CD4-positive, alpha-beta T cell treated with Interleukin-2 at 100 ng/mL for 4 hours (primary cell): Measurements from ENCODE around the gene ITGB1BP1.
A peak's percentile ranks its signal among the peaks of the same experiment; 100 is the strongest.

Source experiments
- DNase-seq: peaks from one replicate; pipeline ENCODE4 v3.0.0-alpha.2; 2020; ENCODE audit warnings: low spot score

The ITGB1BP1 gene

DNA sequence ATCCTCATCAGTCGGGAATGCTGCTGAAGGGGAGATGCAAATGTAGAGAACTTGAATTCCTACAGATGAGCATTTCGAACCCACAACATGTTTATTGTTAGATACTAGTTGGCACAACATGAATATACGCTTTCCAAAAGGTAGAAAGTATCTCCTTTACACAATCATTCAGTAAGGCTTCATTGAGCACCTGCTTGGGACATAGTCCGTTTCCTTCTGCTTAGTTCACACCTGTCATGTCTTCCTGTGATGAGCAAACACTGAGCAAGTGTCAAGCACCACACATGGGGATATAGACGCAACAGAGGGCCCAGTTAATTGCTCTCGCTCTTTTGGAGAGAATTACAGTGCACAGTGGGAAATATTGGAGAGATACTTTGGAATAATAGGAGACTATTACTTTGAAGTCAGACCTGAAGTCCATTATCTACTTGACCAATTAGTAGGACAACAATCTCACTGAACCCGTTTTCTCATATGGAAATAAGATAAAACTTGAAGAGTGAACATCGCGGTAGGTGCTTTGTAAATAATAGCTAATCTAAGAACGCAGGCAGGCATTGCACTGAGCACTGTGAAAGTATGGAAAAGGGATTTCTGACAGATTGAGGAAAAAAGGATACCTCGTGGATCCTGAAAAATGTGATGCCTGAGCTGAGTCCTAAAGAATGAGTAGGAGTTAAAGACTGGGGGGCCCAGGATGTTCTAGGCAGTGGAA lies 1.3 kb upstream of the ITGB1BP1 start:
- no peak for DNase-seq

GRCh38 chr2:9423922-9424272 lies 569 bp upstream of the ITGB1BP1 start:
- peak; percentile 26 for DNase-seq

GRCh38 chr2:9422321-9423099 lies 818 bp downstream of the ITGB1BP1 start:
- DNase-seq: peak; percentile 56

GRCh38 chr2:9420495-9420894 lies 2.8 kb downstream of the ITGB1BP1 start:
- no peak for DNase-seq

DNA sequence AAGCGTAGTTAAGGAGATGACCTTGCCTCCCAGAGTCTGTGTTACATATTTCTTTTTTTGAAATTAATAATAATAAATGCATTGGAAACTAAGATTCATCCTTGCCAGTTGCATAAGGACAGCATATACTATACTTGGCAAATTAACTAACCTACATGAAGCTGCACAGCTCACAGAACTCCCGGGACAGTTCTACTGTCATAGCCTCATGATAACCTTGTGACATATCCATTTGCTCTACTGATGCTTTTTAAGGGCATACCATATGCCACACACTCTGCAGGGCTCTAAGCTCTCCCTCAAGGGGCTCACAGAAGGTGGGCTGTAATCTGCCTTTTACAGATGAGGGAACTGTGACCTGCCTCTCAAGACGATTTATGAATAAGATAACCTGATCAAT lies 3.8 kb downstream of the ITGB1BP1 start:
- DNase-seq: no peak

DNA sequence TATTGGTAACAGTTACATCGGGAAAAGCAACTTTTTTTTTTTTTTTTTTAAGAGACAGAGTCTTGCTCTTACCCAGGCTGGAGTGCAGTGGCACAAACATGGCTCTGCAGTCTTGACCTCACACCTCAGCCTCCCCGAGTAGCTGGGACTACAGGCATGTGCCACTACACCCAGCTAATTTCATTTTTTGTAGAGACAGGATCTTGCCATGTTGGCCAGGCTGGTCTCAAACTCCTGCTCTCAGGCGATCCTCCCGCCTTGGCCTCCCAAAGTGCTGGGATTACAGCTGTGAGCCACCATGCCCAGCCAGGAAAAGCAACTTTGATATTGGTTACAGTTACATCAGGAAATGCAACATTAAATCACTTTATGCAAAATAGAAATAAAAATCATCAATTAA lies 4.6 kb downstream of the ITGB1BP1 start:
- no peak for DNase-seq

DNA sequence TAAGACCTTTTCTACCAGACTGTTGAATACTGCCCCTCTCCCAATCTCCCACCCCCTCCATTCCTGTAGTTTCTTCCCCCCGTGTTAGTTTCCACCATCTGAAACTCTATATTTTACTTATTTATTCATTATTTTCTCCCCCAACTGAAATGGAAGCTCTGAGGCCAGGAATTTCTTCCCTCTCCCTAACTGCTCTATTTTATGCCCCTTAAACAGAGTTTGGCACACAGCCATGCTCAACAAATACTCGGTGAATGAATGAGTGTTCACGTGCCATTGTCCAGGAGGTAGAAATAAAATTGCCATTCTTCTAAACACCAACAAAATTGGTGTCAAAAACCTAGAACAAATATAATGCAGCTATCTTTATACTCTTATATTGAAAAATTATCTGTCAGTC lies 5.6 kb downstream of the ITGB1BP1 start:
- DNase-seq: no peak

GRCh38 chr2:9416962-9417316 lies 6.4 kb downstream of the ITGB1BP1 start:
- no peak for DNase-seq

DNA sequence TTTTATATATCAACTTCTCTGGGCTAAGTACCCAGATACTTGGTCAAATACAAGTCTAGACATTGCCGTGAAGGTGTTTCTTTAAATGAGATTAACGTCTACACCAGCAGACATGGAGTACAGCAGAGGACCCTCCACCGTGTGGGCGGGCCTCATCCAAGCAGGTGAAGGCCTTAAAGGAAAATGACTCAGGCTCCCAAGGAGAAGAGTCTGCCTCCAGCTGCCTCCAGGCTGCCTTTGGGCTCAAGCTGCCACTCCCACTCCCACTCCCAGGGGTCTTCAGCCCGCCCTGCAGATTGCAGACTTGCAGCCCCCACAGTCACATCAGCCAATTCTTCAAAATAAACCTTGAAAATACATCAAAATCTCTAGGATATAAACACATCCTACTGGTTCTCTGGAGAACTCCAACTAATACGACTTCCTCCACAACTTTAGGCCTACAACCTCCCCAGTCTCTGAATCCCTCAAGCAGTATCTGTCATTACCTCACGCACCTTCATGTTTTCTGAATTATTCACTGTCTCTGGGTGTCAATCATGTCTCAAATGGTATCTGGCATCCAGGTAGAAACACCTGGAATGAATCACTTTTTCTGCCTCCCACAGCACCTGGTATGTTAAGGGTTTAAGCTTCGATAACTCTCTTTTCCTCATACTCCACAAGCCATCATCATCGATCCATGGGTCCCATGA lies 6.9 kb downstream of the ITGB1BP1 start:
- no peak for DNase-seq

DNA sequence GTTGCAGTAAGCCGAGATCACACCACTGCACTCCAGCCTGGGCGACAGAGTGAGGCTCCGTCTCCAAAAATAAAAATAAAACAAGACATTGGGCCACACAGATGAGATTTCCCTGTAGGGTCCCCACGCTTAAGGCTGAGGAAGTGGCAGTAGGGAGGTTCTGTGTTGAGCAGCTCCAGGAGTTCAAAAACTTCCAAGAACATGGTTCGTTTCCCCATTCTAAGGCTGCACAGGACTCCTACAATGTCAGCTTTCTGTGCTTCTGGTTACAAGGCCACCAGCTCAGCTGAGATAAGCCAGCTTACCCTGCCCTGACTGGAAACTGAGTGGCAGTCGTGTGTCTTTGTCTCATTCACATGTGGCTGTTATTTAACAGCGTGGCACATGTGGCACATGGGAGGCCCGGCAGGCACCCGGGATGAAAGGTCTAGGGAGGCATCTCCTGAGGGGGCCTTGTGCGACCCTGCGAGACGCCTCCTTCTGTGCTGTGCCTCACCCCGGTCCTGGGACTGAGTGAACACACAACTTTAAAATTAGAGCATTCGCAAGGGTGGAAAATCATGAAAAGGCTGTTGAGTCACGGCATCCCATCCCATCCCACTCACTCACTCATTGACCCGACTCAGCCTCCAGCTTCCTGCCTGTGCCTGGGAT lies 7.7 kb downstream of the ITGB1BP1 start:
- no peak for DNase-seq

GRCh38 chr2:9412781-9413180 lies 10.5 kb downstream of the ITGB1BP1 start:
- no peak for DNase-seq

- DNase-seq: no peak
Measured at GRCh38 chr2:9410108-9410507, 13.2 kb downstream of the ITGB1BP1 start.

- no peak for DNase-seq
Measured at GRCh38 chr2:9408641-9409151, 14.6 kb downstream of the ITGB1BP1 start.

DNA sequence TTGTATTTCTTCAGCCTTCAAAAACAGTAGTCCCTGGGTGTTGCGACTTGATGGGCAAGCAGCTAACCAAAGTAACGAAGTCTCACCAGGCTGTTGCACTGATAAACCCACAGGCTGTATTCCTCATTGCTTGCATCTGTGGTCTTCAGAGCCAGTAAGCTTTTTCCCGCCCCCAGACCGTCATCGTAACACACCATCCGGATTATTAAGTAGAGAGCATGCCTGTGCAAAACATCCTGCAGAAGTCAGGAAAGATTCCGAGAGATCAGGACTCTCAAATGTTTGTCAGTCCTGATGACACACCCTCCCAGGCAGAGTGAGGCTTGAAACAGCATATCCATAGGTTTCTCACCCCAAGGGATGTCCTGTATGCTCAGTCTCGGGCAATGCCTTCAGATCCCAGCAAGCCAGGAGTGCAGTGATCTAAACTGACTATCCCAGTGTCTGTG lies 15.9 kb downstream of the ITGB1BP1 start:
- DNase-seq: no peak

DNA sequence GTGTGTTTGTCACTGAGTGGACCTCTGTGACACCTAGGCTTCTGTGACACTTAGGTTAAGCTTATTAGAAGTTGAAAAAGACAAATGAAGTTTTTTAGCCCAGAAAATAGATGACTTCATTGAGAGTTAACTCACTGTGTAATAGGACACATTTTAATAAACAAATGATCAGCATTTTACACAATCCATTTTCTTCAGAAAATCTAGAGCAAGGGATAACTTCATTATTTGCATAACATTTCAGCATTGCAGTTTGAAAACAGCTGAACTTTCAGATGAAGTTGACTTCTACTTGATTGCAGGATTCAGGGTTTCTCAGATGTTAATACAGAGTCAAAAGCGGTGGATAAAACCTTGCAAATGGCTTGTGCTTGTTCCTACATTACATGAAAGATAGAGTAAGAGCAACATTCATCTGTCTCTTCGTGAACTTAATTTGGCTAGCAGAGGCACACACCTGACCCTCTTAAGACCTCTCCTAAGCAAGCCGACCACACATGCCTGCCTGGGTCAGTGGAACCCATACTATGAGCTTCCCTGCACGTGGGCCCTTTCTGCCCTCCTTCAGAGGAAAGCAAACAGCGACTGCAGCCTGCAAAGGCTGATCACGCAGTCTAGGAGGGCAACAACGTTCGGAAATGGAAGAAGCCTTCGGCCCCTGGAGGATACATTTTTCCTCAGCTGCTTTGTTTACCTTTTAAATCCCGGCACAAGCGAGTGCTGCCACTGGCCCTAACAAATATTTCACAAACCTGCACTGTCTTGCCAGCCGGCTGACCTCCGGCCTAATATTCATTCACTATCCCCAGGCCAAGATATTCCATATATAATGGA lies 16.6 kb downstream of the ITGB1BP1 start:
- DNase-seq: no peak

DNA sequence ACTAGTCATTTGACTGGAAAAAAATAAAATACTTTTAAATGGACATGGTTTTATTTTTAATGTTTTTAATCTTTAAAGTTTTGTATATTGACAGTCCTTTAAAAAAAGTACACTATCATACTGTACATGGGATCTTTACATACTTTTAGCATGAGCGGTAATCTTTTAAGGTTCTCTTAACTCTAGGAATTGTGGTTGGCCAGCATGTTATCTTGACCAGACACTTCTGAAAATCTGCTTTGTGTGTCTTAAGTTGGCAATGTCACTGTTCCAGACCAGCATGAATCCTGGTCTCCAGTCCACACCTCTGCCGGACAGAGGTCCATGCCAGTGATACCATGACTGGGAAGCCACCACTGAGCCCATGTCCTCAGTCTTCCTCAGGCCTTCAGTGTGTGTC lies 17.7 kb downstream of the ITGB1BP1 start:
- DNase-seq: no peak

DNA sequence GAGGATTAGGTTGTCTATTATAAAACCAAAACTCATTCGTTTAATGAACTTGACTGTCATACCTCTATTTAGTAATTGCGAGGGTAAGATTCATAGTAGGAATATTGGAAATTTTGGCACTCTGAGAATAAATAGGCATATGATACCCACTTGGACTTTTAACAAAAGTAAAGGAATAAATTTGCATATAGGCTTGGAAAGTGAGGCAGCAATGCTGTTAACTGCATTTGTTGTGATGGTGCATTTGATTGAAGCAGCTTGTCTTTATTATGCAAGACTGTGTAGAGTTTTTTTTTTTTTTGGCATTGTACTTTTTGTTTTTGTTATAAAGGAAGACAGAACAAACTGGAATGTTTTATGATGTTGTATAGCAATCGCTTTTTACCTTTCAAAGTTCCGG lies 18.9 kb downstream of the ITGB1BP1 start:
- no peak for DNase-seq

DNA sequence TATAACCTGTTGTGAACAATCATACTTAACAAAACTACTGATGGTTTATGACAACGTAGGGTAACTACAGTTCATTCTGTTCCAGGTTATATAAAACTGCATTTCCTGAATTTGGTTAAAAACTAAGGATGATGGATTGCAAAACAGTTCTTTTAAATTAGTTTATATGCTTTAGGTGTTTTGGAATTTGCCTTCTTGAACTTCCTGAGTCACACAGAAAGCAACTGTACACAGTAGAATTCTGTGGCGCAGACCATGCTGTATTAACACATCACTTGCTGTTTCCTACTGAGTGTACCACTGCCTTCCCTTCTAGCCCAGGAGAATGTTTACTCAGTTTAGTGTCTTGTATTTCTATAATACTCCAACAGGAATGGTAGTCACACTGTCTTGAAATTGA lies 19.4 kb downstream of the ITGB1BP1 start:
- no peak for DNase-seq

DNA sequence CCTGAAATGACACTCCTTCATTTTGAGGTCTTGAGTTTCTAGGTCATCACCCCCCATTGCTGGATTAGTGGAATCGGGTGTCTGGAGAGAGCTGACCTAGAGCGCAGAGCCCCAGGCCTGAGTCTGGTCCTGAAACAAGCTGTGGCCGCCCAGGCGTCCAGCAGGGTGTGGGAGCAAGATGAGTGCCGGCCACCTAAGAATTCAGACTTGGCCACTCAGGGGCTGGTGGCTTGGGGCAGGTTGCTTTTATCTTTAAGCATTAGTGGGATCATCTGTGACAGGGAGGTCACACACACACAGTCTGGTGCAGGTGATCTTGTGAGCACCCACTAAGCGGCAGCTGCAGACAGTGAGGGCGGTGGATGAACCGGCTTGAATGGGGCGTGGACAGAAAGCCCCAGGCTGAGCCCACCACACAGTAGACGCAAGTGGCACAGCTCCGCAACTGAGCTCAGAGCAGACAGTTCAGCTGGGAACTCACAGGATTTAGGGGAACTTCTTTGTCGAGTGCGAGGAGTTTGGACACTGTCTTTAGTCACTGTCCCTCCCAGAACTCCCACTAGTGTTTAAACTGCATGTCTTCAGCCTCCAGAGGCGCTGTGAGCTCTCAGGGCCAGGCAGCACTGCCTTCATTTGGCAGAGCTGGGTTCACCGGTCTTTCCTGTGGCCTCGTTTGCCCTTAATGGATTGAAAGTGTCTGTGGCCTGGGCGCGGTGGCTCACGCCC lies 21.5 kb downstream of the ITGB1BP1 start:
- no peak for DNase-seq

GRCh38 chr2:9401059-9401547 lies 22.2 kb downstream of the ITGB1BP1 start:
- DNase-seq: no peak
